HepG2 (cell line): Measurements from ENCODE around the gene DLG2. TPM values are rescaled to one million over a fixed set of nuclear protein-coding genes. Genes with fewer than 3 reads are reported as not detected.
A peak's percentile ranks its signal among the peaks of the same experiment; 100 is the strongest.

Experiments used
- ATRX ChIP-seq: sonication (generic); formaldehyde crosslinking; IDR thresholded peaks from 2 replicates; pipeline ENCODE4 v1.4.0; 2020; ENCODE audit warnings: missing genetic modification reagents, borderline replicate concordance
- E2F2 ChIP-seq: sonication (generic); formaldehyde crosslinking; IDR thresholded peaks from 2 replicates; pipeline ENCODE4 v1.4.0; 2020; ENCODE audit warnings: missing genetic modification reagents, borderline replicate concordance
- FOSL1 ChIP-seq: sonication (generic); formaldehyde crosslinking; IDR thresholded peaks from 2 replicates; pipeline ENCODE4 v1.9.0; 2021; ENCODE audit warnings: missing genetic modification reagents, borderline replicate concordance
- GZF1 ChIP-seq: sonication (generic); formaldehyde crosslinking; IDR thresholded peaks from 2 replicates; pipeline ENCODE4 v1.5.1; 2020; ENCODE audit warnings: mild to moderate bottlenecking, missing genetic modification reagents
- HMGXB3 ChIP-seq: sonication (generic); formaldehyde crosslinking; IDR thresholded peaks from 2 replicates; pipeline ENCODE4 v1.4.0; 2020; ENCODE audit warnings: missing genetic modification reagents, borderline replicate concordance
- JUNB ChIP-seq: sonication (generic); formaldehyde crosslinking; IDR thresholded peaks from 2 replicates; pipeline ENCODE4 v1.8.0; 2022; ENCODE audit warnings: missing genetic modification reagents, mild to moderate bottlenecking, borderline replicate concordance
- KMT2B ChIP-seq: IDR thresholded peaks from 2 replicates; pipeline ENCODE4 v1.6.1; 2016; ENCODE audit warnings: missing genetic modification reagents, missing compliant biosample characterization
- MLLT10 ChIP-seq: sonication (generic); formaldehyde crosslinking; IDR thresholded peaks from 2 replicates; pipeline ENCODE4 v1.4.0; 2020; ENCODE audit warnings: missing genetic modification reagents
- MTF2 ChIP-seq: sonication (generic); formaldehyde crosslinking; IDR thresholded peaks from 2 replicates; pipeline ENCODE4 v1.5.0; 2020; ENCODE audit warnings: missing genetic modification reagents, borderline replicate concordance
- NFRKB ChIP-seq: fragments of 450-650 bp; IDR thresholded peaks from 2 replicates; pipeline ENCODE4 v1.6.1; 2017
- SIX4 ChIP-seq: sonication (generic); formaldehyde crosslinking; IDR thresholded peaks from 2 replicates; pipeline ENCODE4 v1.4.0; 2020; ENCODE audit warnings: missing genetic modification reagents
- THRA ChIP-seq: sonication (generic); formaldehyde crosslinking; IDR thresholded peaks from 2 replicates; pipeline ENCODE4 v1.4.0; 2020; ENCODE audit warnings: missing genetic modification reagents, borderline replicate concordance
- ZKSCAN5 ChIP-seq: sonication (generic); formaldehyde crosslinking; IDR thresholded peaks from 2 replicates; pipeline ENCODE4 v1.5.1; 2020; ENCODE audit warnings: mild to moderate bottlenecking, missing genetic modification reagents
- ZNF335 ChIP-seq: sonication (generic); formaldehyde crosslinking; IDR thresholded peaks from 2 replicates; pipeline ENCODE4 v1.4.0; 2020; ENCODE audit warnings: missing genetic modification reagents
- ZNF33A ChIP-seq: sonication (generic); formaldehyde crosslinking; IDR thresholded peaks from 2 replicates; pipeline ENCODE4 v1.5.1; 2020; ENCODE audit warnings: missing genetic modification reagents, mild to moderate bottlenecking, moderate library complexity, borderline replicate concordance
- ZNF709 ChIP-seq: sonication (generic); formaldehyde crosslinking; IDR thresholded peaks from 2 replicates; pipeline ENCODE4 v1.5.0; 2020; ENCODE audit warnings: mild to moderate bottlenecking, missing genetic modification reagents
- ZNF747 ChIP-seq: sonication (generic); formaldehyde crosslinking; IDR thresholded peaks from 2 replicates; pipeline ENCODE4 v1.8.1; 2023; ENCODE audit warnings: missing genetic modification reagents, mild to moderate bottlenecking, borderline replicate concordance
- ZNF850 ChIP-seq: sonication (generic); formaldehyde crosslinking; conservative IDR thresholded peaks from 2 replicates; pipeline ENCODE4 v1.9.0; 2021; ENCODE audit warnings: mild to moderate bottlenecking, missing genetic modification reagents
- polyA plus RNA-seq, 8 experiments: library from polyadenylated mRNA; depleted of rRNA in 3 of 8; stranded (reverse) in 7 of 8; unstranded in 1 of 8; fragments of >200 nt; fragmentation: Illumina TruSeq in 4 of 8; extraction: Trizol in 4 of 8; gene quantifications; 2 replicates each; pipeline versions ENCODE4 v1.2.1 to v1.2.3, GENCODE V29; 2011 to 2016; ENCODE audit warnings: low read depth in 4 of 8, missing spikeins in 1 of 8, mixed read lengths in 1 of 8; ENCODE audit not compliant: insufficient read depth in 1 of 8
- total RNA-seq, 5 experiments: library from RNA; depleted of rRNA; stranded (reverse); fragments of >200 nt; fragmentation: Illumina TruSeq; extraction: Trizol; gene quantifications; 2 replicates each; pipeline ENCODE4 v1.2.3, GENCODE V29; 2016; ENCODE audit warnings: low read depth in 1 of 5
- TF ChIP-seq, protein P1 (sequence below): sonication (generic); formaldehyde crosslinking; IDR thresholded peaks from 2 replicates; pipeline ENCODE4 v1.4.0; 2020; ENCODE audit warnings: mild to moderate bottlenecking, missing genetic modification reagents
- TF ChIP-seq, protein P2 (sequence below): sonication (generic); formaldehyde crosslinking; IDR thresholded peaks from 2 replicates; pipeline ENCODE4 v1.8.0; 2022; ENCODE audit warnings: missing genetic modification reagents, mild to moderate bottlenecking, borderline replicate concordance

The DLG2 gene
- total and polyA plus RNA-seq, 2 of the 13 experiments (the other 11 are each of a cell fraction or from before 2014, with no cell fraction given), result 0.46 to 1.0 TPM

DNA sequence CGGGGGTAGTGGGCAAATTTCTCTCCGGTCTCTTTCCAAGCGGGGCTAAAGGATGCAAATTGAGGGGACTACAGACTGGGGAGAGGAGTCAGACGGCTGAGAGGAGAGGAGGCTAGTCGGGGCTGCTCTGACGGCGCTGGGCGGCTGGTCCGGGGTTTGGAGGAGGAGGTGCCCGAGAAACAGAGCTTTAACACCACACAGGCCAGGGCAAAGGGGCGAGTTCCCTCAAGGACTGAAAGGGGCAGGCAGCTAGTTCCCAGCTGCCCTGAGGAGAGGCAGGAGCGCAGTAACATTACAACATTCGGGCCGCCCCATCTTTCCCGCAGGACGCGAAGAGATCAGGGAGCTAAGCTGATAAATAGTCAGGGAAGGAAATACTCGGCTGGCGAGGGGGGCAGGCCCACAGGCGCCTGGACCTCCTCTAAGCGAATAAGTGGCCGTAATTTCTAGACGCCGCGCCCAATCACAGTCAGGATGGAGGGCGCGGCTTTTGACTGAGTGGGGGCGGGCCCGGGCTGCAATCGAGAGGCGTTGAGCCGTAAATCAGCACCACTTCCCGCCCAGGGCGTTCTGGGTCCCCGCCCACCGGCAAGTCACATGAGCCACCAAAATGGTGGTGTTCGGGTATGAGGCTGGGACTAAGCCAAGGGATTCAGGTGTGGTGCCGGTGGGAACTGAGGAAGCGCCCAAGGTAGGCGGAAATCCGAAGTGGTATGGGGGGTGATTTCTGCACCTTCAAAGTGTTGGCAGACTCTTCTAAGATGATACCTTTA, 1.0 kb upstream of the DLG2 start, which contains the start of gene TMEM126B (continued):
- TF ChIP-seq GZF1 (CRISPR knock-in tag) (no peak), ZNF709 (no peak; the same call in 1 of the 2 replicates), THRA (CRISPR knock-in tag) (no peak), ATRX (no peak), MTF2 (CRISPR knock-in tag) (no peak), FOSL1 (no peak), ZKSCAN5 (CRISPR knock-in tag) (no peak), KMT2B (CRISPR knock-in tag) (peak; percentile 72), ZNF850 (no peak; the same call in 1 of the 2 replicates), JUNB (CRISPR knock-in tag) (no peak), E2F2 (no peak), ZNF747 (CRISPR knock-in tag) (no peak), ZNF335 (CRISPR knock-in tag) (0 out of 2 replicates have a peak, but pooled peaks have one; percentile 40), NFRKB (no peak), HMGXB3 (CRISPR knock-in tag) (no peak; the same call in 1 of the 2 replicates), MLLT10 (no peak), ZNF33A (no peak), SIX4 (CRISPR knock-in tag) (peak; percentile 9; the same call in 1 of the 2 replicates)
- TF ChIP-seq, protein P1, sequence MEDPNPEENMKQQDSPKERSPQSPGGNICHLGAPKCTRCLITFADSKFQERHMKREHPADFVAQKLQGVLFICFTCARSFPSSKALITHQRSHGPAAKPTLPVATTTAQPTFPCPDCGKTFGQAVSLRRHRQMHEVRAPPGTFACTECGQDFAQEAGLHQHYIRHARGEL (CRISPR knock-in tag), result no peak
- TF ChIP-seq, protein P2, sequence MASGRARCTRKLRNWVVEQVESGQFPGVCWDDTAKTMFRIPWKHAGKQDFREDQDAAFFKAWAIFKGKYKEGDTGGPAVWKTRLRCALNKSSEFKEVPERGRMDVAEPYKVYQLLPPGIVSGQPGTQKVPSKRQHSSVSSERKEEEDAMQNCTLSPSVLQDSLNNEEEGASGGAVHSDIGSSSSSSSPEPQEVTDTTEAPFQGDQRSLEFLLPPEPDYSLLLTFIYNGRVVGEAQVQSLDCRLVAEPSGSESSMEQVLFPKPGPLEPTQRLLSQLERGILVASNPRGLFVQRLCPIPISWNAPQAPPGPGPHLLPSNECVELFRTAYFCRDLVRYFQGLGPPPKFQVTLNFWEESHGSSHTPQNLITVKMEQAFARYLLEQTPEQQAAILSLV (CRISPR knock-in tag), result peak; percentile 36; the same call in 1 of the 2 replicates
